Skeletal muscle tissue (tissue), 4 donors: ENCODE results near the gene VGLL4. TPM values are rescaled to one million over a fixed set of nuclear protein-coding genes. Genes with fewer than 3 reads are reported as not detected.

ENCODE experiments used
- H3K27ac ChIP-seq: one replicate; pipeline ENCODE4 v1.7.0; 2013; ENCODE audit warnings: mild to moderate bottlenecking, low read depth, low read length, inconsistent platforms
- H3K27me3 ChIP-seq, 3 donors: one replicate each; pipeline ENCODE4 v1.7.0; 2013; ENCODE audit warnings: low read length in 3 of 3; ENCODE audit not compliant: control insufficient read depth in 3 of 3, insufficient read depth in 3 of 3
- H3K36me3 ChIP-seq, 3 donors: one replicate each; pipeline ENCODE4 v1.7.0; 2013; ENCODE audit warnings: low read length in 3 of 3; ENCODE audit not compliant: control insufficient read depth in 3 of 3, insufficient read depth in 3 of 3
- H3K4me1 ChIP-seq, 3 donors: one replicate each; pipeline ENCODE4 v1.7.0; 2013; ENCODE audit warnings: low read length in 3 of 3, mild to moderate bottlenecking in 3 of 3; ENCODE audit not compliant: control insufficient read depth in 3 of 3, insufficient read depth in 3 of 3
- H3K4me3 ChIP-seq, 3 donors: one replicate each; pipeline ENCODE4 v1.7.0; 2013; ENCODE audit warnings: low read length in 3 of 3
- H3K9ac ChIP-seq, 3 donors: one replicate each; pipeline ENCODE4 v1.7.0; 2013; ENCODE audit warnings: low read length in 3 of 3, mild to moderate bottlenecking in 3 of 3, moderate library complexity in 2 of 3, low read depth in 1 of 3
- H3K9me3 ChIP-seq, 3 donors: one replicate each; pipeline ENCODE4 v1.7.0; 2013; ENCODE audit warnings: low read length in 3 of 3; ENCODE audit not compliant: control insufficient read depth in 3 of 3
- total RNA-seq: library from RNA; depleted of rRNA; stranded (reverse); fragments of >200 nt; gene quantifications from one replicate; pipeline ENCODE4 v1.2.3, GENCODE V29; 2014
- donor health status: Osteomylitis.

Gene VGLL4
- total RNA-seq, 1 donor from 2014 or later = 53.8 TPM

DNA sequence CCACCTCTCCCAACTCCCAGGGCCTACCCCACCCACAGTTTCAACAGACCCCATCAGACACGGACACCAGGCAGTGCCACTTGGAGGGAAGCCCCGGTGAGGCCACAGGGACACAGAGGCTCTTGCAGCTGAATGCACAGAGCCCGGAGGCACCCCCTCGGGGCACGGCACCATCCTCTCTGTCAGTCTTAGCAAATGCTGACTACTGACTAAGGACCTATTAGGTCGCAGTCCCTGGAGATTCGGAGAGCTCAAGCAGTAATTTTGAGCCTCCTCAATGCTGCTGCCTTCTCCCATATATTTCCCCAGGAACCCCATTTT lies 79.9 kb downstream of the VGLL4 start:
- H3K36me3 ChIP-seq = peaks cover 11 to 37% (median 36%) of the 10 kb centered on the region in 3 donors
- H3K9ac ChIP-seq = no peak overlapping the region
- peaks cover 50 to 56% (median 54%) of the 10 kb centered on the region in 3 donors for H3K4me1 ChIP-seq
- no peak overlapping the region for H3K27ac ChIP-seq
- no peak overlapping the region for H3K4me3 ChIP-seq
- no peaks in the 10 kb centered on the region for H3K9me3 ChIP-seq
- no peaks in the 10 kb centered on the region for H3K27me3 ChIP-seq

DNA sequence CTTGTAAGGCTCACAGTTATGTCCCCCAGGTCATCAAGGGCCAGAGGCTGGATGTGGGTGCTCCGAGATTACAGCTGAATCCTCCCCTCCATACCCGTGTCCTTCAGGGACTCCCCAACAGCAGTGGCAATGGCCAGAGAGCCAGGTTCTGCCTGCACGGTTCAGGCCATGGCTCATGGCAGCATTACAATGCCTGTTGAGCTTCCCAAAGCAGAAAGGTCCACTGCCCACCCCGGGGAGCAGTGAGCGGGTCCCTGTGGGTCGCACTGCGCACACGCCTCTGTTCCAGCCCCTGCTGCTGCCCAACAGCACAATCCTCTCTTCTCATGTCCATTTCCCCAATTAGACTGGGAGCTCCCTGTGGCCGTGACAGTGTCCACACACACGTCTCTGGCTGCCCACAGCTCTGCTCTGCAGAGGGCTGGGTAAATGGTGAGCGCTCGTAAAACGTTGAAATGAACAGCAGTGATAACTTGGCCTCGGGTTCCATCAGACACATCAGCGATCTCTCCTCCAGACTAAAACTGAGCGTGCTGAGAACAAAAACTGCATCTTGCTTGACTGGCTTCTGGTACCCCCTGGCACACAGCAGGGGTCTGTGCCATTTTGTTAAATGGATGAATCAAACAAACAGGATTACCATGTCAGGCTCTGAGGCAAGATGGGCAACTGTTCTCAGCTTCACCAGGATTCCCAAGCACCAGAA lies 80.4 kb downstream of the VGLL4 start:
- peaks cover 49 to 55% (median 54%) of the 10 kb centered on the region in 3 donors for H3K4me1 ChIP-seq
- no peaks in the 10 kb centered on the region for H3K27me3 ChIP-seq
- peak overlapping the region; percentile 14 for H3K27ac ChIP-seq
- H3K9me3 ChIP-seq = no peaks in the 10 kb centered on the region
- peaks cover 14 to 41% (median 41%) of the 10 kb centered on the region in 3 donors for H3K36me3 ChIP-seq
- peak overlapping the region in 1 of 3 donors; percentile 40 for H3K9ac ChIP-seq
- H3K4me3 ChIP-seq = no peak overlapping the region

DNA sequence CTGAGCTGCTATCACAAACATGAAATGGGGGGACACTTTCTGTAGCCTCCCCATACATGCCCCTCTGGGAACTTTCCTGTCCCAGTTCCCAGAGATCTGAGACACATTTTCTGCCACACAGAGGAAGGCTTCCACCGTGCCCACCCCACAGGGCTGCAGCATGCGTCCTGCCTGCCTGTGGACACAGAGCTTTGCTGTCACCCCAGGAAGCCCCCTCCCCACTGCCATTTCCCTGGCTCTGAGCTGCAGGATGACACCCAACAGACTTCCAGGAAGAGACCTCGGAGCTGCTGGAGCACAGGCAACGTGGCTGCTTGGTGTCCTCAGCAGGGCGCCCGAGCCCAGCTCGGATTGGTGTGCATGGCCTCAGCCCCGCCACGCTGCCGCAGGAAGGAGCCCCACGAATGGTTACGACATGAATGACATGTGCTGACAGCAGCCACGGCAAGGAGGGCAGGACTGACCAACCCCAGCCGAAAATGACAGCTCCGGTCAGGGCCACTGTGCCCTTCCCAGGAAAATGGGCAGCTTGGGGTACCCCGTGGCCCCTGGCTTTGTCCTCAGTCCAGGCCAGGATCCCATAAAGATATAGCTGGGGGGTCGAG lies 81.3 kb downstream of the VGLL4 start:
- no peaks in the 10 kb centered on the region for H3K27me3 ChIP-seq
- H3K27ac ChIP-seq = peak overlapping the region; percentile 14
- H3K9ac ChIP-seq = no peak overlapping the region
- peaks cover 49 to 53% (median 52%) of the 10 kb centered on the region in 3 donors for H3K4me1 ChIP-seq
- no peaks in the 10 kb centered on the region for H3K9me3 ChIP-seq
- peaks cover 14 to 42% (median 41%) of the 10 kb centered on the region in 3 donors for H3K36me3 ChIP-seq
- H3K4me3 ChIP-seq = no peak overlapping the region

DNA sequence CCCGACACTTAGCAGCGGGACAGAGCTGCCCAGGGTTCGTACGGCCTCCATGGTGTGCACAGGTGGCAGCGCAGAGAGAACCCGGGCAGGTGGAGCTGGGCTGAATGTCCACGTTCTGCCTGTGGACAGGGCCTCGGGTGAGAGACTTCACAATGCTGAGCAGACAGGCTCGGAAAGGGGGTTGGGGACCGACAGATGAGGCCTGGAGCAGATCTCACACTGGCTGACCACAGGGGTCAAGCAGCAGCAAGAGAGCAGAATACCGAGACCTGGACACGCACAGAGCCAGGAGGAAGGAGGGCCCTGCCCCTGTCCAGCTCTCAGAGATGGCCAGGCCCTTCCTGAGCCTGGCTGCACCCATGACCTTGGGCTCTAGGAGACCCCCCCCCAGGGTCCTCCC lies 83.0 kb downstream of the VGLL4 start:
- Histone ChIP-seq H3K9me3 (no peaks in the 10 kb centered on the region), H3K36me3 (peaks cover 24 to 37% (median 31%) of the 10 kb centered on the region in 3 donors), H3K27ac (peak overlapping the region; percentile 28), H3K27me3 (no peaks in the 10 kb centered on the region), H3K9ac (peak overlapping the region in 1 of 3 donors; percentile 25), H3K4me3 (no peak overlapping the region), H3K4me1 (peaks cover 60 to 64% (median 61%) of the 10 kb centered on the region in 3 donors)

DNA sequence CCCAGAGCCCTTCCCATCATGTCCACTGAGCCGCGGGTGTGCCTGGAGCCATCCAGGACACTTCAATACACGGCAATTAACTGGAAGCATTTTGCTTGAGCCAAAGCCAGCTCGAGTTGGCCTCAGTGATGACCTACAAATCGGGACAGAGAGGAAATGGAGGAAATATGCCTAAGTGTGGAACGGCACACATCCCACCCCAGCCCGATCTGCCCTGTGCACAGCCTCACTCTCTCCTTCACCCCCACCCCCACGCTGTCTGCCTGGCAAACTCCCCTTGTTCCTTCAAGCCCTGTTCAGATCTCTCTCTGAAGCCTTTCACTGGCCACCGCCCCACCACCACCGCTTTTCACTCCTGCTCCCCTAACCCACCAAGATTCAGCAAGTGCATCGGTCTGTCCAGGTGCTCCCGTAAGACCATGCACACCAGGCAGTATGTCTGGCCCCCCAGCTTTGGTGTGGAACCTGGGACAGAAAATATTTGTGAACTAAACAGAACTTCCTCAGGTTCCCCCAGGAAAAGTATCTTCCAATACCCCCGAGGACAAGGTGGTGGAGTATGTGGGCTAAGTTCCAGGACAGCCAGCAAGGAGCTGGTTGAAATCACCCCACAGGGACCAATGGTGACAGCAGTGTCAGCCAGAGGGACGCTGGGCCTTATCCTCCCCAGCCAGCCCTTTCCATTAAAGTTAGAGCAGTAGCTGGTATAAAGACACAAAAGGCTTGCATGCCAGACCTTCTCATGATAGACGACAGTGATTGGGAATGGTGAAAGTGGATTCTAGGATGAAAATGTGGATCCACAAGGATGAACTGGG lies 83.7 kb downstream of the VGLL4 start:
- Histone ChIP-seq H3K9me3 (no peaks in the 10 kb centered on the region), H3K4me3 (peak overlapping the region in 1 of 3 donors; percentile 2), H3K4me1 (peaks cover 66 to 71% (median 67%) of the 10 kb centered on the region in 3 donors), H3K36me3 (peaks cover 19 to 32% (median 27%) of the 10 kb centered on the region in 3 donors), H3K27me3 (no peaks in the 10 kb centered on the region), H3K9ac (no peak overlapping the region), H3K27ac (peak overlapping the region; percentile 28)

DNA sequence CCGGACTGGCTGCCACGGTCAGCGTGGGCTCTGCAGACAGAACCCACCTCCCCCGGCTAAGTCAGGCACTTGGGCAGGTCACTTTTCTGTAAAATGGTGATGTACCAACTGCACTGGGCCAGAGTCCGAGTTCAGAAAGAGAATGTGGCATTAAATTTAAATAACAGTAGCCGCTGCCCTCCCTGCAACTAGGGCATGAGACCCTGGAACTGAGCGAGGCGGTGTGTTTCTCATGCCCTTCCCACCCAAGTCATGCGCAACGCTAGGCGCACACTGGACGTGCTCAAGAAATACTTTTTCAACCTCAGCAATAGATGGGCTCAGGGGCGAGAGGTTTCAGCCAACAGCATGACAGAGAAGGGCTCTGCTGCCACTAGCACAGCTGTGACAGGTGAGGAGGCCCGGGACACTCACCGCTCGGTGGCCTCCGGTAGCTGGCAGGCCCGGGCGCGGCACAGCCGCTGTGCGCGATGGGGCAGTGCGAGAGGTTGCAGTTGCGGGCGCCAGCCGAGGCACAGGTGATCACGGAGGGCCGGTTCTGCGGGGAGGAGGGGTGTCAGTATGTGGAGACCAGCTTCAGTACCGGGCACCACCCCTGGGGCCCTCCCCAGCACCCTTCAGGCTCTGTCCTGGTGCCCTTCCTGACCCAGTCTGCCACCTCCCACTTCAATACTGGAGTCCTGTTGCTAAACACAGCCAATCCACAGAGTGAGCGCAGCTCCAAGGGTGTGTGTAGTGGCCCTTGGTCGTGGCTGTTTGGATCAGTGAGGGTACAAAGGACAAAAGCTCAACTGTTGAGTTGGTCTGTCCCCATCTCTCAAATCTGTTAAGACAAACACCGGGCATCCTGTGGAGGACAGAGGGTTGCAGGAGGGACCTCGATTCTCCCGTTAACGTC lies 84.5 kb downstream of the VGLL4 start:
- no peak overlapping the region for H3K4me3 ChIP-seq
- H3K9me3 ChIP-seq = no peaks in the 10 kb centered on the region
- H3K36me3 ChIP-seq = peaks cover 19 to 35% (median 29%) of the 10 kb centered on the region in 3 donors
- peaks cover 68 to 75% (median 71%) of the 10 kb centered on the region in 3 donors for H3K4me1 ChIP-seq
- H3K9ac ChIP-seq = no peak overlapping the region
- peak overlapping the region; percentile 28 for H3K27ac ChIP-seq
- H3K27me3 ChIP-seq = no peaks in the 10 kb centered on the region

DNA sequence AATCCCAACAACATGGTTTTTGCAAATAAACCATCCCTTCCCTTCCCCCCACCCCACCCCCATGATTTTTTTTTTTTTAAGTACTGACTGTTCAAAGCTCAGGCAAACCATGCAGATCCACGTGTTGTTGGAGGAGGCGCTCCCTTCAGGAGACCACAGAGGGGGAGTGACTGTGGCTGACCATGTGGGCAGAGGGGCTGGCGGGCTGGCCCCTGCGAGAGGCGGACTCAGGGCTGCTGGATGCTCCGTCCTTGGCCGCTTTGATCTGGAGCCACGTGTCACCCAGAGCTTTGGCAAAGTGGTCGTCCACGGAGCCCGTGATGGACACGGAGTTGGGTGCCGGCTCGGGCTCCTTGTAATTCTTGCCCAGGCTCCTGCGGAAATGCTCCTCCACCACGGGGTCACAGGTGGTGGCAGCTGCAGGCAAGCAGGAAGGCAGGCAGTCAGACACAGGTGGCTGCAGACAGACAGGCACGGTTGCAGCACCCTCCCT lies 85.3 kb downstream of the VGLL4 start:
- Histone ChIP-seq H3K4me1 (peaks cover 74 to 82% (median 78%) of the 10 kb centered on the region in 3 donors), H3K9me3 (no peaks in the 10 kb centered on the region), H3K36me3 (peaks cover 16 to 31% (median 25%) of the 10 kb centered on the region in 3 donors), H3K9ac (no peak overlapping the region), H3K27me3 (no peaks in the 10 kb centered on the region), H3K4me3 (no peak overlapping the region), H3K27ac (no peak overlapping the region)

DNA sequence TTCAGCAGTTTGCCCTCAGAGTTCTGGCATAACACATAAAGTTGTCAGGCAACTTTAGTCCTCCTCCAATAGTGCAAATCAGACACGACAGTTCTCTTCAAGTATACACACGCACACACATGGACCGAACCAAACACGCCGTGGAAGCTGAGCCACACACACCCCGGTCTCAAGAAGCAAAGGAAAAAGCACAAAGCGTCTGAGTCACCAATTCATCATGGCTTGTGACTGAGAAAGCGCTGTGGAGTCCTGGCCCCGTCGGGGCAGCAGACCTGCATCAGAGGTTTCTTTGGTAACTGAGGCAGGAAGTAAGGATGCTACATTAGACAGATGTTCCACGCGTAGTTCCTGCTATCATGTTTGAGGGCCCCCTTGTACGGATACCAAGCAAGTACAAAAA lies 85.7 kb downstream of the VGLL4 start:
- no peaks in the 10 kb centered on the region for H3K27me3 ChIP-seq
- H3K9me3 ChIP-seq = no peaks in the 10 kb centered on the region
- peak overlapping the region; percentile 42 for H3K27ac ChIP-seq
- peaks cover 78 to 82% (median 80%) of the 10 kb centered on the region in 3 donors for H3K4me1 ChIP-seq
- H3K36me3 ChIP-seq = peaks cover 16 to 29% (median 23%) of the 10 kb centered on the region in 3 donors
- H3K4me3 ChIP-seq = no peak overlapping the region
- H3K9ac ChIP-seq = no peak overlapping the region
